Loucy (cell line): ENCODE measurements around the gene RALGAPA1.
"Not testable (repeated sequence)": the region's sequence is repeated elsewhere in the genome, so short reads cannot be mapped to it uniquely, and the experiment has no call there.

Experiments
- H2AFZ ChIP-seq: fragments of 200-600 bp; sonication (generic); 2 replicates; pipeline ENCODE4 v1.6.0; 2016; ENCODE audit warnings: antibody characterized with exemption, mild to moderate bottlenecking, low read length, moderate library complexity
- H3F3A ChIP-seq: fragments of 200-600 bp; 2 replicates; pipeline ENCODE4 v1.6.0; 2016; ENCODE audit warnings: antibody characterized with exemption, low read depth, mild to moderate bottlenecking
- H3K27me3 ChIP-seq: fragments of 200-600 bp; sonication (generic); 2 replicates; pipeline ENCODE4 v1.6.1; 2014; ENCODE audit warnings: low read length, mild to moderate bottlenecking; ENCODE audit not compliant: insufficient read depth, poor library complexity, severe bottlenecking
- H3K36me3 ChIP-seq: fragments of 200-600 bp; sonication (generic); 2 replicates; pipeline ENCODE4 v1.6.1; 2016; ENCODE audit warnings: low read length; ENCODE audit not compliant: insufficient read depth
- H3K4me1 ChIP-seq: fragments of 200-600 bp; sonication (generic); 2 replicates; pipeline ENCODE4 v1.5.1; 2014; ENCODE audit warnings: low read length, mild to moderate bottlenecking; ENCODE audit not compliant: insufficient read depth, poor library complexity, severe bottlenecking
- H3K4me2 ChIP-seq: fragments of 200-600 bp; sonication (generic); 2 replicates; pipeline ENCODE4 v1.6.0; 2014; ENCODE audit warnings: antibody characterized with exemption, low read length, low read depth, mild to moderate bottlenecking; ENCODE audit not compliant: poor library complexity, severe bottlenecking
- H3K4me3 ChIP-seq: fragments of 200-600 bp; sonication (generic); 2 replicates; pipeline ENCODE4 v1.5.1; 2014; ENCODE audit warnings: low read length, mild to moderate bottlenecking, mixed read lengths; ENCODE audit not compliant: poor library complexity, severe bottlenecking
- H3K79me2 ChIP-seq: fragments of 200-600 bp; sonication (generic); 2 replicates; pipeline ENCODE4 v1.6.1; 2014; ENCODE audit warnings: low read length; ENCODE audit not compliant: insufficient read depth
- H3K9ac ChIP-seq: fragments of 200-600 bp; sonication (generic); 2 replicates; pipeline ENCODE4 v1.6.0; 2014; ENCODE audit warnings: mild to moderate bottlenecking, low read depth, low read length, moderate library complexity; ENCODE audit not compliant: poor library complexity, severe bottlenecking
- H3K9me2 ChIP-seq: fragments of 200-600 bp; sonication (generic); replicated peaks from 2 replicates; pipeline ENCODE4 v1.6.1; 2016; ENCODE audit warnings: low read depth, low read length, mixed read lengths
- H3K9me3 ChIP-seq: fragments of 200-600 bp; sonication (generic); 2 replicates; pipeline ENCODE4 v1.6.1; 2014; ENCODE audit warnings: mild to moderate bottlenecking, antibody characterized with exemption, low read length, low read depth; ENCODE audit not compliant: insufficient read depth
- H4K20me1 ChIP-seq: fragments of 200-600 bp; sonication (generic); 2 replicates; pipeline ENCODE4 v1.6.0; 2014; ENCODE audit warnings: antibody characterized with exemption, low read length, mild to moderate bottlenecking; ENCODE audit not compliant: insufficient read depth, poor library complexity, severe bottlenecking
- CTCF ChIP-seq: fragments of 200-600 bp; sonication (generic); conservative IDR thresholded peaks from 2 replicates; pipeline ENCODE4 v1.5.1; 2014; ENCODE audit warnings: mild to moderate bottlenecking, antibody characterized with exemption, low read length
- EZH2phosphoT487 ChIP-seq: fragments of 200-600 bp; IDR thresholded peaks from 2 replicates; pipeline ENCODE4 v1.6.1; 2018; ENCODE audit warnings: antibody characterized with exemption, mild to moderate bottlenecking, moderate library complexity, borderline replicate concordance

RALGAPA1 gene

GRCh38 chr14:35776823-35777222 is 32.3 kb downstream of the RALGAPA1 start:
- TF ChIP-seq CTCF (no peak), EZH2phosphoT487 (no peak)
- no peaks in the 10 kb centered on the region for H3K9me3 ChIP-seq
- H4K20me1 ChIP-seq = no peaks in the 10 kb centered on the region
- no peaks in the 10 kb centered on the region for H3F3A ChIP-seq
- no peak overlapping the region for H3K4me3 ChIP-seq
- H3K79me2 ChIP-seq = peaks cover 11% of the 10 kb centered on the region
- no peak overlapping the region for H3K4me2 ChIP-seq
- H3K9me2 ChIP-seq = no peaks in the 10 kb centered on the region
- no peaks in the 10 kb centered on the region for H3K27me3 ChIP-seq
- no peaks in the 10 kb centered on the region; the same call in 1 of the 2 replicates for H3K36me3 ChIP-seq
- H2AFZ ChIP-seq = no peak overlapping the region
- no peak overlapping the region for H3K9ac ChIP-seq
- no peaks in the 10 kb centered on the region for H3K4me1 ChIP-seq

- not testable (repeated sequence) for H3K36me3 ChIP-seq, H3K9me3 ChIP-seq, H2AFZ ChIP-seq, H3K4me1 ChIP-seq, H3K4me2 ChIP-seq, H4K20me1 ChIP-seq, H3K4me3 ChIP-seq, H3K27me3 ChIP-seq, H3F3A ChIP-seq, H3K9ac ChIP-seq, H3K9me2 ChIP-seq
- peaks cover 11% of the 10 kb centered on the region for H3K79me2 ChIP-seq
Measured at GRCh38 chr14:35776085-35776484, 33.0 kb downstream of the RALGAPA1 start.

- Histone ChIP-seq H4K20me1 (no peaks in the 10 kb centered on the region), H3K27me3 (no peaks in the 10 kb centered on the region), H3K36me3 (peaks cover 8% of the 10 kb centered on the region; the same call in 1 of the 2 replicates), H3F3A (no peaks in the 10 kb centered on the region), H3K4me1 (peaks cover 9% of the 10 kb centered on the region), H3K79me2 (no peaks in the 10 kb centered on the region), H2AFZ (no peak overlapping the region), H3K9ac (no peak overlapping the region), H3K9me2 (no peaks in the 10 kb centered on the region), H3K4me2 (no peak overlapping the region), H3K4me3 (no peak overlapping the region), H3K9me3 (no peaks in the 10 kb centered on the region)
- no peak for TF ChIP-seq EZH2phosphoT487
- TF ChIP-seq CTCF = no peak
Measured at GRCh38 chr14:35766700-35767082, 42.4 kb downstream of the RALGAPA1 start.

- H3K79me2 ChIP-seq = no peaks in the 10 kb centered on the region
- no peak overlapping the region for H2AFZ ChIP-seq
- no peaks in the 10 kb centered on the region for H3F3A ChIP-seq
- H3K9me2 ChIP-seq = no peaks in the 10 kb centered on the region
- peaks cover 8% of the 10 kb centered on the region; the same call in 1 of the 2 replicates for H3K36me3 ChIP-seq
- no peak overlapping the region for H3K9ac ChIP-seq
- H4K20me1 ChIP-seq = no peaks in the 10 kb centered on the region
- H3K4me3 ChIP-seq = no peak overlapping the region
- H3K27me3 ChIP-seq = no peaks in the 10 kb centered on the region
- H3K4me2 ChIP-seq = no peak overlapping the region
- H3K4me1 ChIP-seq = peaks cover 9% of the 10 kb centered on the region
- TF ChIP-seq CTCF (no peak), EZH2phosphoT487 (no peak)
- H3K9me3 ChIP-seq = no peaks in the 10 kb centered on the region
Measured at GRCh38 chr14:35766036-35766699, 42.9 kb downstream of the RALGAPA1 start.
